ENCODE results near the gene TGM1.

TGM1 gene

GRCh38 chr14:24270537-24271133 lies 7.7 kb upstream of the TGM1 start:
- peak in 1 of 2 experiments; percentile 47 for DNase-seq

DNA sequence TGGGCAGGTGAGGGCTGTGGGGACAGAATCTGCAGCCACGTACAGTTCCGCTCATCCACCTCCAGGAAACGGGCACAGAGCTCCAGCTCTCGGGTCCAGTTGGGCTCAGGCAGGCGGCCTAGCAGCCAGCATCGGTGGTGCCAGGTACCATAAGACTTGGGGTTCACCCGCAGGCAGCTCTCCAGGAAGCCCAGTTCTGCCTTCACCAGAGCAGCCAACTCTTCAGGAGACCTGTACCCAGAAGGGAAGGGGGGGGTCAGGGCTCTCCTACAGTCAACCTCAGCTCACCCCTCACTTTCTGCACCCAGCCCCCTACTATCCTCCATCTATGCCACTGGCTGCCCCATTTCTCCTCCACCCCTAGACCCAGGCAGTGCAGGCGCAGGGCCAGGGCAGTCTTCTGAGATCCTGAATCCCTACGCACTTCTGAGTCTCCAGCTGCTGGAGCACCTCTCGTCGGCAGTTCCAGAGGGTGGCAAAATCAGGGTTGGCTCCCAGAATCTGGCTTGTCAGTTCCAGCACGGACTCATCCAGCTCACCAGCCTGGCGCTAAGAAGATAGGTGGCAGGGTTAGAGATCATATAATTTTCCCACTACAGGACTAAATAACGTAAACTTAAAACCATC lies 7.0 kb upstream of the TGM1 start:
- DNase-seq: no peak

DNA sequence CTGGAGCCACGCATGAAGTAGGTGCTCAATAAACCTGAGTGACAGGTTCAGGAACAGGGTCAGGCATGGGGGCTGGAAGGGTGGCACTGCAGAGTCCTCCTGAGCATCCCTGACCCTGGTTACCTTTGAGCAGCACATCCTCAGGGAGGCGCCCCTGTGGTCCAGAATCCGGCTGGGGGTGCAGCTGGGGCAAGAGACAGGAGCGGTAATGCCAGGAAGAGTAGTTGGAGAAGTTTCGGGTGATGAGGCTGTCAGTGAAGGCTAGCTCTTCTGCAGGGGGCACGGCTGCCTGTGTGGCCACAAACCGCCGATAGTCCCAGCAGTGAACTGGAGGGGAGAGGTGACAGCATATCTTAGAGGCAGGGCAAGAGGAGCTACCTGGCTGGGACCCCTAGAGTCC lies 6.4 kb upstream of the TGM1 start:
- DNase-seq: no peak

GRCh38 chr14:24268225-24268624 lies 5.2 kb upstream of the TGM1 start:
- DNase-seq: no peak

DNA sequence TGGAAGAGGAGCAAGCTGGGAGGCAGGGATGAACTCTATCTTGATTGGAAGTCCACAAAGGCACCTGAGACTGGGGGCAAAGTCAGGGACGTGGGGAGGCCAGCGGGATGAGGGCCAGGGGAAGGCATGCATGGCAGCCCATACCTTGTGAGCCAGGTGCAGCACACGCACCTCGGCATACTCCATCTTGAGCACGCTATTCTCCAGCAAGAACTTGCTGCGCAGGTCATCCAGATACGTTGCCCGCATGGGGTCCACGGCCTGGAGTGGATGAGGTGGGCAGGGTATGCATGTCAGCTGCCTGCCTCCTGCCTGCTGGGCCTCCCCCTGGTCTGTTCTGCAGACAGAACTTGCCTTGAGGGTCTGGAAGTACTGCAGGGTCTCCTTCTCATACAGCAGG lies 4.5 kb upstream of the TGM1 start:
- DNase-seq: no peak

- DNase-seq: no peak
Measured at GRCh38 chr14:24266344-24267244, 3.6 kb upstream of the TGM1 start.

DNA sequence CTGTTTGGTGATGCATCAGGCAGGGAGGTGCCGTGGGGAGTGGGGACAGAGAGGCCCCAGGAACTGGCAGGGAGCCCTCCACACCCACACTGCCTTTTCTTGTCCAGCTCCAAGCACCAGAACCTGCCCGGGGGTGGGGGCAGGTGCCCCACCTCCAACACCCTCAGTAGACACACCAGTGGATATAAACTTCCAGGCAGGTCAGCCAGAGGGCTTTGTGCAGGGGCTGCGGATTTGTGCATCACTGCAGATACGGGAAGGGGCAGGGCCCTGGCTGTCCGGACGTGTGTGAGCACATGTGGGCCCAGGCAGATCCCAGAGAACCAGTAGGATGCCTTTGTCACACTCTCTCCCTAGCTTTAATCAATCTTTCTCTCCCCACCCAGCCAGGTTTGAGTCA lies 1.3 kb upstream of the TGM1 start:
- no peak for DNase-seq

- DNase-seq: no peak
Measured at GRCh38 chr14:24263848-24264247, 871 bp upstream of the TGM1 start.

GRCh38 chr14:24261969-24262327 lies 1.0 kb downstream of the TGM1 start:
- DNase-seq: no peak

DNA sequence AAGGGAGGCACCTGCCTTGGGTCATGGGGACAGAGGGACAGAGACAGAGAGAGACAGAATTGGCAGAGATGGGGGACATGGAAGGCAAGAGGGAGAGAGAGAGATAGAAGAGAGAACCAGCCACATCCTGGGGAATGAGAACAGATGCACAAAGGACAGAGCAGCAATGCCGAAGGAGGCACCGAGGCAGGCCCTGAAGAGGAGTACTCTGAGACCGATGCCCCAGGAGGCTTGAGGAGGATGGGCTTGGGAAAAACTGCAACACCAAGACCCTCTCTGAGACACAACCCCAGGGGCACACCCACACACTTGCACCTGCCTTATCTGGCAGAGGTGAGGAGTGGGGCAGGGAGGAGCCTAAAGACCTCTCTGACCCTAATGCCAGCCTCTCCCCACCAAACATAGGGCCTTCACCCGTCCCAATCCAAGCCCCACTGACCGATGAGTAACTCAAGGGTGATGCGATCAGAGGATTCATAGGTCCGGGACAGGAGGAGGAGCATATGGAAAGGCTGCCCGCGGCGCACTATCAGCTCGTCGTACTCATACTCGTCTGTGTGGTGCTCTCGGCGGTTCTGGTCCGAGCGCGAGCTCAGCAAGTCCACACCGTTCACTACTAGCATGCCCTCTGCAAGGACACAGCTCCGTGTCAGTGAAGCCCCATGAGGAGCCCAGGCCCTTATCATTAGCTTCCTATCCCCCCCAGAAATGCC lies 1.6 kb downstream of the TGM1 start:
- no peak for DNase-seq

GRCh38 chr14:24260780-24261157 lies 2.2 kb downstream of the TGM1 start:
- DNase-seq: no peak

- DNase-seq: no peak
Measured at GRCh38 chr14:24260026-24260779, 2.8 kb downstream of the TGM1 start.

- no peak for DNase-seq
Measured at GRCh38 chr14:24259282-24260025, 3.5 kb downstream of the TGM1 start.

- DNase-seq: no peak
Measured at GRCh38 chr14:24258548-24259265, 4.3 kb downstream of the TGM1 start.

GRCh38 chr14:24258119-24258518 lies 4.9 kb downstream of the TGM1 start:
- no peak for DNase-seq

GRCh38 chr14:24256960-24257359 lies 6.0 kb downstream of the TGM1 start:
- no peak for DNase-seq

GRCh38 chr14:24255931-24256711 lies 6.9 kb downstream of the TGM1 start:
- no peak for DNase-seq

- DNase-seq: no peak
Measured at GRCh38 chr14:24255438-24255837, 7.5 kb downstream of the TGM1 start.

- DNase-seq: no peak
Measured at GRCh38 chr14:24254630-24255392, 8.2 kb downstream of the TGM1 start.

- no peak for DNase-seq
Measured at GRCh38 chr14:24253936-24254335, 9.0 kb downstream of the TGM1 start.
